GM23338 (cell line): ENCODE results near the gene LRBA. TPM values are rescaled to one million over a fixed set of nuclear protein-coding genes. Genes with fewer than 3 reads are reported as not detected.

Experiments used
- ATAC-seq: fragments of 200-7000 bp; cut with Tn5 transposase; 3 replicates; pipeline ENCODE4 v1.9.1; 2020
- DNase-seq: peaks from one replicate; pipeline ENCODE4 v3.0.0-alpha.2; 2015; ENCODE audit warnings: low spot score
- H2AFZ ChIP-seq: fragments of 200-600 bp; sonication (generic); 2 replicates; pipeline ENCODE4 v1.8.0; 2016; ENCODE audit warnings: antibody characterized with exemption, mild to moderate bottlenecking, moderate library complexity
- H3F3A ChIP-seq: fragments of 200-600 bp; sonication (generic); replicated peaks from 2 replicates; pipeline ENCODE4 v1.8.0; 2017; ENCODE audit warnings: antibody characterized with exemption, mixed run types, low read depth
- H3K27ac ChIP-seq: fragments of 200-600 bp; sonication (generic); 2 replicates; pipeline ENCODE4 v1.6.1; 2016; ENCODE audit warnings: low read depth
- H3K27me3 ChIP-seq: fragments of 200-600 bp; sonication (generic); 2 replicates; pipeline ENCODE4 v1.8.0; 2016; ENCODE audit warnings: mild to moderate bottlenecking, mixed run types, moderate library complexity; ENCODE audit not compliant: insufficient read depth
- H3K36me3 ChIP-seq: fragments of 200-600 bp; sonication (generic); 2 replicates; pipeline ENCODE4 v1.8.0; 2016; ENCODE audit warnings: mild to moderate bottlenecking; ENCODE audit not compliant: insufficient read depth
- H3K4me1 ChIP-seq: fragments of 200-600 bp; sonication (generic); 2 replicates; pipeline ENCODE4 v1.8.0; 2016; ENCODE audit warnings: mild to moderate bottlenecking, moderate library complexity; ENCODE audit not compliant: insufficient read depth
- H3K4me2 ChIP-seq: fragments of 200-600 bp; sonication (generic); 2 replicates; pipeline ENCODE4 v1.7.1; 2017; ENCODE audit warnings: mixed run types
- H3K4me3 ChIP-seq: fragments of 200-600 bp; sonication (generic); 2 replicates; pipeline ENCODE4 v1.6.1; 2016; ENCODE audit warnings: mixed run types
- H3K79me2 ChIP-seq: fragments of 200-600 bp; sonication (generic); replicated peaks from 2 replicates; pipeline ENCODE4 v1.8.0; 2017; ENCODE audit warnings: mild to moderate bottlenecking; ENCODE audit not compliant: insufficient read depth
- H3K9me2 ChIP-seq: fragments of 200-600 bp; sonication (generic); 2 replicates; pipeline ENCODE4 v1.8.0; 2017; ENCODE audit not compliant: insufficient read depth
- H4K20me1 ChIP-seq: fragments of 200-600 bp; sonication (generic); replicated peaks from 2 replicates; pipeline ENCODE4 v1.8.0; 2017; ENCODE audit warnings: mild to moderate bottlenecking; ENCODE audit not compliant: insufficient read depth
- H3K27ac Mint-ChIP-seq: 2 replicates; pipeline ENCODE4 v1.8.0; 2020; ENCODE audit warnings: inconsistent platforms, mild to moderate bottlenecking, moderate library complexity, mixed read lengths
- H3K27me3 Mint-ChIP-seq: 3 replicates; pipeline ENCODE4 v1.8.0; 2022; ENCODE audit warnings: low read depth, mild to moderate bottlenecking, moderate library complexity, mixed read lengths, inconsistent platforms; ENCODE audit not compliant: insufficient read depth, poor library complexity
- H3K36me3 Mint-ChIP-seq: 3 replicates; pipeline ENCODE4 v1.8.0; 2021; ENCODE audit warnings: low read depth, mild to moderate bottlenecking, inconsistent platforms, moderate library complexity, mixed read lengths
- H3K4me1 Mint-ChIP-seq: 3 replicates; pipeline ENCODE4 v1.8.0; 2020; ENCODE audit warnings: mild to moderate bottlenecking, inconsistent platforms, mixed read lengths
- H3K4me3 Mint-ChIP-seq: 3 replicates; pipeline ENCODE4 v1.8.0; 2021; ENCODE audit warnings: moderate library complexity, mild to moderate bottlenecking, inconsistent platforms, mixed read lengths
- H3K9me3 Mint-ChIP-seq: 3 replicates; pipeline ENCODE4 v1.8.0; 2020; ENCODE audit warnings: moderate library complexity, mild to moderate bottlenecking, inconsistent platforms, mixed read lengths
- CREB1 ChIP-seq: fragments of 250-450 bp; sonication (Bioruptor Pico); IDR thresholded peaks from 2 replicates; pipeline ENCODE4 v1.5.0; 2020; ENCODE audit warnings: low read depth, mild to moderate bottlenecking, moderate library complexity
- EZH2phosphoT487 ChIP-seq: fragments of 200-600 bp; sonication (generic); IDR thresholded peaks from one replicate; pipeline ENCODE4 v1.8.1; 2018; ENCODE audit warnings: antibody characterized with exemption; ENCODE audit not compliant: unreplicated experiment
- JUNB ChIP-seq: IDR thresholded peaks from one replicate; pipeline ENCODE4 v1.6.1; 2016; ENCODE audit warnings: antibody characterized with exemption; ENCODE audit not compliant: unreplicated experiment
- NANOG ChIP-seq: IDR thresholded peaks from 2 replicates; pipeline ENCODE4 v1.6.1; 2016; ENCODE audit warnings: antibody characterized with exemption, borderline replicate concordance
- POLR2AphosphoS5 ChIP-seq: IDR thresholded peaks from 2 replicates; pipeline ENCODE4 v1.6.1; 2016; ENCODE audit warnings: antibody characterized with exemption, low read depth
- ZNF114 ChIP-seq: fragments of 250-450 bp; sonication (Bioruptor Pico); IDR thresholded peaks from 2 replicates; pipeline ENCODE4 v1.5.0; 2020; ENCODE audit warnings: mild to moderate bottlenecking, moderate library complexity
- ZNF331 ChIP-seq: fragments of 250-450 bp; sonication (Bioruptor Pico); IDR thresholded peaks from 2 replicates; pipeline ENCODE4 v1.5.0; 2020; ENCODE audit warnings: low read depth, mild to moderate bottlenecking, moderate library complexity
- polyA plus RNA-seq: library from polyadenylated mRNA; unstranded; fragments of >200 nt; fragmentation: Nextera tagmentation; extraction: Ambion mirVana; gene quantifications from 2 replicates; pipeline ENCODE4 v1.2.1, GENCODE V29; 2016
- total RNA-seq: library from RNA; depleted of rRNA; stranded (reverse); fragments of >200 nt; shearing (Covaris generic); gene quantifications from 2 replicates; pipeline ENCODE4 v1.2.3, GENCODE V29; 2014
- TF ChIP-seq, protein P1 (sequence below): IDR thresholded peaks from 2 replicates; pipeline ENCODE4 v1.6.1; 2016; ENCODE audit warnings: antibody characterized with exemption
- TF ChIP-seq, protein P2 (sequence below), 2 experiments: fragments of 200-600 bp in 1 of 2; sonication (generic) in 1 of 2; conservative IDR thresholded peaks; 2 replicates each; pipeline versions ENCODE4 v1.5.1 to v1.6.1; 2016 to 2017; ENCODE audit warnings: antibody characterized with exemption in 2 of 2, low read depth in 2 of 2, mild to moderate bottlenecking in 2 of 2, moderate library complexity in 1 of 2
- TF ChIP-seq, protein P3 (sequence below): fragments of 250-450 bp; sonication (Bioruptor Pico); IDR thresholded peaks from 2 replicates; pipeline ENCODE4 v1.5.0; 2020; ENCODE audit warnings: mild to moderate bottlenecking, moderate library complexity

The LRBA gene
- total and polyA plus RNA-seq, 2 experiments from 2014 or later = 23.3 to 126 TPM

DNA sequence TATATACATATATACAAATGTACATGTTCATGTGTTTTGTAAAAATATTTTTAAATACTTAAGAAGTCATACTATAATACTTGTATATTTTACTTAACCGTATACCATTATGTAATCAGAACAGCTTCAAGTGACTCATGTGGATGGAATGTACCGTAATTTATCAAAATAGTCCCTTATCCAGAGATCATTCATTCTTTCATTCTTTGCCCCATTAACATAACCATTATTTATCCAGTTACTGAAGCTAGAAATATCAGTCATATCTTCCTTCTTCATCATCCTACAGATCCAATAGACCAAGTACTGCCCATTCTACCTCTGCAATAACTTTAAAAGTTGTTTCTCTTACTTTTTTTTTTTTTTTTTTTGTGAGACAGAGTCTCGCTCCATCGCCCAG is 268.9 kb downstream of the LRBA start:
- Histone ChIP-seq H3K36me3 (no peaks in the 10 kb centered on the region), H3K4me3 (no peak overlapping the region), H3K9me2 (no peaks in the 10 kb centered on the region), H3K27me3 (no peaks in the 10 kb centered on the region), H3K4me1 (no peaks in the 10 kb centered on the region), H4K20me1 (no peaks in the 10 kb centered on the region), H3K27ac (no peak overlapping the region), H3K4me2 (no peak overlapping the region), H3F3A (no peaks in the 10 kb centered on the region), H3K79me2 (no peaks in the 10 kb centered on the region), H2AFZ (no peak overlapping the region)
- Mint-ChIP-seq H3K4me3 (no peak overlapping the region), H3K36me3 (no peaks in the 10 kb centered on the region), H3K27ac (no peak overlapping the region), H3K27me3 (no peaks in the 10 kb centered on the region), H3K9me3 (no peaks in the 10 kb centered on the region), H3K4me1 (no peaks in the 10 kb centered on the region)
- DNase-seq (no peak), ATAC-seq (no peak)
- TF ChIP-seq ZNF331 (CRISPR knock-in tag) = no peak
- TF ChIP-seq ZNF114 = no peak
- TF ChIP-seq NANOG = no peak
- TF ChIP-seq CREB1 (CRISPR knock-in tag) = no peak
- TF ChIP-seq, protein P1, sequence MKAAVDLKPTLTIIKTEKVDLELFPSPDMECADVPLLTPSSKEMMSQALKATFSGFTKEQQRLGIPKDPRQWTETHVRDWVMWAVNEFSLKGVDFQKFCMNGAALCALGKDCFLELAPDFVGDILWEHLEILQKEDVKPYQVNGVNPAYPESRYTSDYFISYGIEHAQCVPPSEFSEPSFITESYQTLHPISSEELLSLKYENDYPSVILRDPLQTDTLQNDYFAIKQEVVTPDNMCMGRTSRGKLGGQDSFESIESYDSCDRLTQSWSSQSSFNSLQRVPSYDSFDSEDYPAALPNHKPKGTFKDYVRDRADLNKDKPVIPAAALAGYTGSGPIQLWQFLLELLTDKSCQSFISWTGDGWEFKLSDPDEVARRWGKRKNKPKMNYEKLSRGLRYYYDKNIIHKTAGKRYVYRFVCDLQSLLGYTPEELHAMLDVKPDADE = no peak
- TF ChIP-seq JUNB = no peak
- TF ChIP-seq, protein P2, sequence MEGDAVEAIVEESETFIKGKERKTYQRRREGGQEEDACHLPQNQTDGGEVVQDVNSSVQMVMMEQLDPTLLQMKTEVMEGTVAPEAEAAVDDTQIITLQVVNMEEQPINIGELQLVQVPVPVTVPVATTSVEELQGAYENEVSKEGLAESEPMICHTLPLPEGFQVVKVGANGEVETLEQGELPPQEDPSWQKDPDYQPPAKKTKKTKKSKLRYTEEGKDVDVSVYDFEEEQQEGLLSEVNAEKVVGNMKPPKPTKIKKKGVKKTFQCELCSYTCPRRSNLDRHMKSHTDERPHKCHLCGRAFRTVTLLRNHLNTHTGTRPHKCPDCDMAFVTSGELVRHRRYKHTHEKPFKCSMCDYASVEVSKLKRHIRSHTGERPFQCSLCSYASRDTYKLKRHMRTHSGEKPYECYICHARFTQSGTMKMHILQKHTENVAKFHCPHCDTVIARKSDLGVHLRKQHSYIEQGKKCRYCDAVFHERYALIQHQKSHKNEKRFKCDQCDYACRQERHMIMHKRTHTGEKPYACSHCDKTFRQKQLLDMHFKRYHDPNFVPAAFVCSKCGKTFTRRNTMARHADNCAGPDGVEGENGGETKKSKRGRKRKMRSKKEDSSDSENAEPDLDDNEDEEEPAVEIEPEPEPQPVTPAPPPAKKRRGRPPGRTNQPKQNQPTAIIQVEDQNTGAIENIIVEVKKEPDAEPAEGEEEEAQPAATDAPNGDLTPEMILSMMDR (conservative IDR thresholded peaks at IDR 0.05; ENCODE audit: low read depth in 2 of 2) = no peak
- TF ChIP-seq, protein P3, sequence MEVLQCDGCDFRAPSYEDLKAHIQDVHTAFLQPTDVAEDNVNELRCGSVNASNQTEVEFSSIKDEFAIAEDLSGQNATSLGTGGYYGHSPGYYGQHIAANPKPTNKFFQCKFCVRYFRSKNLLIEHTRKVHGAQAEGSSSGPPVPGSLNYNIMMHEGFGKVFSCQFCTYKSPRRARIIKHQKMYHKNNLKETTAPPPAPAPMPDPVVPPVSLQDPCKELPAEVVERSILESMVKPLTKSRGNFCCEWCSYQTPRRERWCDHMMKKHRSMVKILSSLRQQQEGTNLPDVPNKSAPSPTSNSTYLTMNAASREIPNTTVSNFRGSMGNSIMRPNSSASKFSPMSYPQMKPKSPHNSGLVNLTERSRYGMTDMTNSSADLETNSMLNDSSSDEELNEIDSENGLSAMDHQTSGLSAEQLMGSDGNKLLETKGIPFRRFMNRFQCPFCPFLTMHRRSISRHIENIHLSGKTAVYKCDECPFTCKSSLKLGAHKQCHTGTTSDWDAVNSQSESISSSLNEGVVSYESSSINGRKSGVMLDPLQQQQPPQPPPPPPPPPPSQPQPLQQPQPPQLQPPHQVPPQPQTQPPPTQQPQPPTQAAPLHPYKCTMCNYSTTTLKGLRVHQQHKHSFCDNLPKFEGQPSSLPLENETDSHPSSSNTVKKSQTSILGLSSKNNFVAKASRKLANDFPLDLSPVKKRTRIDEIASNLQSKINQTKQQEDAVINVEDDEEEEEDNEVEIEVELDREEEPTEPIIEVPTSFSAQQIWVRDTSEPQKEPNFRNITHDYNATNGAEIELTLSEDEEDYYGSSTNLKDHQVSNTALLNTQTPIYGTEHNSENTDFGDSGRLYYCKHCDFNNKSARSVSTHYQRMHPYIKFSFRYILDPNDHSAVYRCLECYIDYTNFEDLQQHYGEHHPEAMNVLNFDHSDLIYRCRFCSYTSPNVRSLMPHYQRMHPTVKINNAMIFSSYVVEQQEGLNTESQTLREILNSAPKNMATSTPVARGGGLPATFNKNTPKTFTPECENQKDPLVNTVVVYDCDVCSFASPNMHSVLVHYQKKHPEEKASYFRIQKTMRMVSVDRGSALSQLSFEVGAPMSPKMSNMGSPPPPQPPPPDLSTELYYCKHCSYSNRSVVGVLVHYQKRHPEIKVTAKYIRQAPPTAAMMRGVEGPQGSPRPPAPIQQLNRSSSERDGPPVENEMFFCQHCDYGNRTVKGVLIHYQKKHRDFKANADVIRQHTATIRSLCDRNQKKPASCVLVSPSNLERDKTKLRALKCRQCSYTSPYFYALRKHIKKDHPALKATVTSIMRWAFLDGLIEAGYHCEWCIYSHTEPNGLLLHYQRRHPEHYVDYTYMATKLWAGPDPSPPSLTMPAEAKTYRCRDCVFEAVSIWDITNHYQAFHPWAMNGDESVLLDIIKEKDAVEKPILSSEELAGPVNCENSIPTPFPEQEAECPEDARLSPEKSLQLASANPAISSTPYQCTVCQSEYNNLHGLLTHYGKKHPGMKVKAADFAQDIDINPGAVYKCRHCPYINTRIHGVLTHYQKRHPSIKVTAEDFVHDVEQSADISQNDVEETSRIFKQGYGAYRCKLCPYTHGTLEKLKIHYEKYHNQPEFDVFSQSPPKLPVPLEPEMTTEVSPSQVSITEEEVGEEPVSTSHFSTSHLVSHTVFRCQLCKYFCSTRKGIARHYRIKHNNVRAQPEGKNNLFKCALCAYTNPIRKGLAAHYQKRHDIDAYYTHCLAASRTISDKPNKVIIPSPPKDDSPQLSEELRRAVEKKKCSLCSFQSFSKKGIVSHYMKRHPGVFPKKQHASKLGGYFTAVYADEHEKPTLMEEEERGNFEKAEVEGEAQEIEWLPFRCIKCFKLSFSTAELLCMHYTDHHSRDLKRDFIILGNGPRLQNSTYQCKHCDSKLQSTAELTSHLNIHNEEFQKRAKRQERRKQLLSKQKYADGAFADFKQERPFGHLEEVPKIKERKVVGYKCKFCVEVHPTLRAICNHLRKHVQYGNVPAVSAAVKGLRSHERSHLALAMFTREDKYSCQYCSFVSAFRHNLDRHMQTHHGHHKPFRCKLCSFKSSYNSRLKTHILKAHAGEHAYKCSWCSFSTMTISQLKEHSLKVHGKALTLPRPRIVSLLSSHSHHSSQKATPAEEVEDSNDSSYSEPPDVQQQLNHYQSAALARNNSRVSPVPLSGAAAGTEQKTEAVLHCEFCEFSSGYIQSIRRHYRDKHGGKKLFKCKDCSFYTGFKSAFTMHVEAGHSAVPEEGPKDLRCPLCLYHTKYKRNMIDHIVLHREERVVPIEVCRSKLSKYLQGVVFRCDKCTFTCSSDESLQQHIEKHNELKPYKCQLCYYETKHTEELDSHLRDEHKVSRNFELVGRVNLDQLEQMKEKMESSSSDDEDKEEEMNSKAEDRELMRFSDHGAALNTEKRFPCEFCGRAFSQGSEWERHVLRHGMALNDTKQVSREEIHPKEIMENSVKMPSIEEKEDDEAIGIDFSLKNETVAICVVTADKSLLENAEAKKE (CRISPR knock-in tag) = no peak
- no peak for TF ChIP-seq POLR2AphosphoS5
- no peak for TF ChIP-seq EZH2phosphoT487
